Kidney (tissue), 14 donors: ENCODE data around the gene HSPB1. TPM values are rescaled to one million over a fixed set of nuclear protein-coding genes. Genes with fewer than 3 reads are reported as not detected.
"Not testable (repeated sequence)": the region's sequence is repeated elsewhere in the genome, so short reads cannot be mapped to it uniquely, and the experiment has no call there.

ENCODE experiments used
- DNase-seq, 5 donors: peaks; one replicate each; pipeline ENCODE4 v3.0.0-alpha.2; 2013 to 2020
- FAIRE-seq: peaks from 2 replicates; lab custom pipeline; 2012; peaks lifted over from hg19 to GRCh38; lab: Jason Lieb, UNC
- H3K27ac ChIP-seq, 2 donors: one replicate each; pipeline ENCODE4 v1.7.0; 2013; ENCODE audit warnings: low read depth in 2 of 2, low read length in 2 of 2, inconsistent platforms in 1 of 2
- H3K27me3 ChIP-seq: one replicate; pipeline ENCODE4 v1.7.1; 2013; ENCODE audit warnings: low read length, inconsistent platforms; ENCODE audit not compliant: control insufficient read depth, insufficient read depth
- H3K36me3 ChIP-seq, 3 donors: one replicate each; pipeline versions ENCODE4 v1.7.0 to v1.7.1; 2013; ENCODE audit warnings: low read length in 3 of 3, control low read depth in 1 of 3, inconsistent platforms in 1 of 3; ENCODE audit not compliant: insufficient read depth in 3 of 3, control insufficient read depth in 2 of 3
- H3K4me1 ChIP-seq, 3 donors: one replicate each; pipeline versions ENCODE4 v1.7.0 to v1.7.1; 2013; ENCODE audit warnings: low read length in 3 of 3, inconsistent platforms in 1 of 3, low read depth in 1 of 3; ENCODE audit not compliant: control insufficient read depth in 2 of 3, insufficient read depth in 2 of 3
- H3K4me3 ChIP-seq, 3 donors: one replicate each; pipeline versions ENCODE4 v1.7.0 to v1.8.1; 2013; ENCODE audit warnings: low read length in 3 of 3, control low read depth in 1 of 3, inconsistent platforms in 1 of 3
- H3K9ac ChIP-seq, 3 donors: one replicate each; pipeline versions ENCODE4 v1.7.0 to v1.7.1; 2013; ENCODE audit warnings: low read length in 3 of 3, control low read depth in 1 of 3, inconsistent platforms in 1 of 3
- H3K9me3 ChIP-seq, 3 donors: one replicate each; pipeline versions ENCODE4 v1.7.0 to v1.7.1; 2013; ENCODE audit warnings: low read length in 3 of 3, control low read depth in 1 of 3, inconsistent platforms in 1 of 3; ENCODE audit not compliant: control insufficient read depth in 2 of 3, insufficient read depth in 1 of 3
- CTCF ChIP-seq: IDR thresholded peaks from 3 replicates; pipeline ENCODE4 v1.5.1; 2012; ENCODE audit warnings: mild to moderate bottlenecking, moderate library complexity, borderline replicate concordance; ENCODE audit not compliant: insufficient read depth; ENCODE audit errors: extremely low read depth
- intact Hi-C: fragments of 100-400 bp; cut with DNase I; formaldehyde crosslinking; loops from one replicate; pipeline ENCODE4 v1.11.1; 2022
- polyA plus RNA-seq: library from polyadenylated mRNA; stranded (reverse); fragments of 350-450 nt; fragmentation: Illumina TruSeq; extraction: RNeasy Lipid Tissue Mini Kit (QIAGEN cat#74804); gene quantifications from one replicate; pipeline ENCODE4 v1.2.3, GENCODE V29; 2014; ENCODE audit warnings: low read depth, low replicate concordance; ENCODE audit not compliant: insufficient read depth
- total RNA-seq: library from RNA; stranded (reverse); fragmentation: NEBNext Ultra II Directional; extraction: Animal tissue kit (Norgen Biotek cat#: 25700); gene quantifications from one replicate; pipeline ENCODE4 v1.2.1, GENCODE V29; 2021
- donor health status: control.
- donor health status: control.
- donor health status: control.
- donor health status: control.
- donor health status: control.
- donor health status: DM: yes; HTN: yes; CAD: no.
- donor health status: Normal renal cell carcinoma (clear cell type).

HSPB1 gene
- total and polyA plus RNA-seq, 2 donors from 2014 or later, result 1,012 to 1,561 TPM

GRCh38 chr7:76268376-76268775, 34.1 kb upstream of the HSPB1 start:
- no peak for FAIRE-seq
- no peak for DNase-seq
- H3K9ac ChIP-seq, result no peak overlapping the region
- H3K36me3 ChIP-seq, result no peaks in the 10 kb centered on the region
- H3K9me3 ChIP-seq, result no peaks in the 10 kb centered on the region
- H3K27ac ChIP-seq, result no peak overlapping the region
- no peak for TF ChIP-seq CTCF
- H3K4me1 ChIP-seq, result peaks cover 0 to 3% (median 0%) of the 10 kb centered on the region in 3 donors
- intact Hi-C loops, result loop anchor here (10.0 kb wide), 1 partner anchor 84 kb away; no protein-coding TSS in a partner anchor
- H3K4me3 ChIP-seq, result no peak overlapping the region
- H3K27me3 ChIP-seq, result no peaks in the 10 kb centered on the region

DNA sequence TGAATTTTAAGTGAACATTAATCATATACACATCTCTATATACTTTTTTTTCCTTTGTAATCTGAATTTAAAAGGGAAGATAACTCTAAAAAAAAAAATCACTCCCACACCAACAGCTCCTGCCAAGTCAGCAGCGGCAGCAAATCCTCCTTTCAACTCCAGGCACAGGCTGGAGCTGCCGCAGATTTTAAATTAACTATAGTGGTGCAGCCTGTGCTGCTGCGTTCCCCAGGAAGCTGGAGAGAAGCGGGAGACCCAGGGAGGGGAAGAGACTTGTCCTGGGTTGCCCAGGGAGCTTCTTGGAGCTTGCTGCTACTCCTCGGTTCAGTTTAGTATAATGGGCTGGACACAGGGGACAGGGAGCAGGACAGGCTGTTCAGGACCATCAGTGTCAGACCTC, 32.6 kb upstream of the HSPB1 start:
- no peak overlapping the region for H3K4me3 ChIP-seq
- H3K36me3 ChIP-seq, result no peaks in the 10 kb centered on the region
- peaks cover 0 to 3% (median 0%) of the 10 kb centered on the region in 3 donors for H3K4me1 ChIP-seq
- DNase-seq (peak in 1 of 5 donors; percentile 39), FAIRE-seq (no peak)
- no peak for TF ChIP-seq CTCF
- no peak overlapping the region for H3K9ac ChIP-seq
- intact Hi-C loops, result loop anchor here (10.0 kb wide), 1 partner anchor 85 kb away; no protein-coding TSS in a partner anchor
- no peaks in the 10 kb centered on the region for H3K9me3 ChIP-seq
- no peaks in the 10 kb centered on the region for H3K27me3 ChIP-seq
- H3K27ac ChIP-seq, result no peak overlapping the region

GRCh38 chr7:76271384-76271783, 31.1 kb upstream of the HSPB1 start:
- FAIRE-seq, H3K27ac ChIP-seq, H3K36me3 ChIP-seq, H3K27me3 ChIP-seq, H3K4me3 ChIP-seq, DNase-seq, intact Hi-C loops, H3K9ac ChIP-seq, H3K4me1 ChIP-seq, H3K9me3 ChIP-seq: not testable (repeated sequence)

- DNase-seq (no peak), FAIRE-seq (no peak)
- no peak for TF ChIP-seq CTCF
- Histone ChIP-seq H3K9me3 (no peaks in the 10 kb centered on the region), H3K36me3 (no peaks in the 10 kb centered on the region), H3K27me3 (no peaks in the 10 kb centered on the region), H3K4me1 (peaks cover 0 to under 1% (median 0%) of the 10 kb centered on the region in 3 donors), H3K27ac (no peak overlapping the region), H3K4me3 (no peak overlapping the region), H3K9ac (no peak overlapping the region)
- intact Hi-C loops, result no loop called here
Observed at GRCh38 chr7:76272142-76272541, 30.3 kb upstream of the HSPB1 start.
